ENCODE measurements around the gene DGCR6L. TPM values are rescaled to one million over a fixed set of nuclear protein-coding genes. Genes with fewer than 3 reads are reported as not detected.
"Not testable (repeated sequence)": the region's sequence is repeated elsewhere in the genome, so short reads cannot be mapped to it uniquely, and the experiment has no call there.

Gene DGCR6L
- total RNA-seq, 6 donors from 2014 or later = 36.7 to 62.2 (median 41.9) TPM

GRCh38 chr22:20291604-20292063 lies 28.2 kb downstream of the DGCR6L start:
- 58 to 61% methylated on average over 10 to 11 of the region's 11 CpGs for WGBS, 2 donors
- Histone ChIP-seq H3K4me1 (no peaks in the 10 kb centered on the region), H3K27me3 (no peaks in the 10 kb centered on the region), H3K27ac (no peak overlapping the region), H3K36me3 (no peaks in the 10 kb centered on the region), H3K9me3 (no peaks in the 10 kb centered on the region), H3K4me3 (no peak overlapping the region)
- DNase-seq (no peak), ATAC-seq (ENCODE audit: low FRiP score in 2 of 2) (no peak)
- TF ChIP-seq POLR2A (IDR thresholded peaks at IDR 0.05) = no peak
- no peak for TF ChIP-seq EP300 (IDR thresholded peaks at IDR 0.05)
- no peak for TF ChIP-seq CTCF (IDR thresholded peaks at IDR 0.05)
- TF ChIP-seq POLR2AphosphoS5 (IDR thresholded peaks at IDR 0.05) = no peak

GRCh38 chr22:20291249-20291586 lies 28.6 kb downstream of the DGCR6L start:
- TF ChIP-seq EP300 (IDR thresholded peaks at IDR 0.05) = no peak
- TF ChIP-seq POLR2AphosphoS5 (IDR thresholded peaks at IDR 0.05) = no peak
- no peak for TF ChIP-seq CTCF (IDR thresholded peaks at IDR 0.05)
- H3K36me3 ChIP-seq = no peaks in the 10 kb centered on the region
- WGBS, 2 donors = 59 to 67% methylated on average over 4 to 5 of the region's 5 CpGs
- no peaks in the 10 kb centered on the region for H3K27me3 ChIP-seq
- H3K27ac ChIP-seq = no peak overlapping the region
- ATAC-seq (ENCODE audit: low FRiP score in 2 of 2) (no peak), DNase-seq (no peak)
- no peaks in the 10 kb centered on the region for H3K9me3 ChIP-seq
- H3K4me1 ChIP-seq = no peaks in the 10 kb centered on the region
- H3K4me3 ChIP-seq = no peak overlapping the region

GRCh38 chr22:20290578-20291248 lies 29.1 kb downstream of the DGCR6L start:
- Histone ChIP-seq H3K9me3 (no peaks in the 10 kb centered on the region), H3K4me3 (no peak overlapping the region), H3K27me3 (no peaks in the 10 kb centered on the region), H3K27ac (no peak overlapping the region), H3K36me3 (no peaks in the 10 kb centered on the region), H3K4me1 (no peaks in the 10 kb centered on the region)
- DNase-seq (peak in 1 of 2 donors; percentile 60), ATAC-seq (ENCODE audit: low FRiP score in 2 of 2) (no peak)
- TF ChIP-seq POLR2AphosphoS5 (IDR thresholded peaks at IDR 0.05) (no peak), CTCF (IDR thresholded peaks at IDR 0.05) (no peak), EP300 (IDR thresholded peaks at IDR 0.05) (no peak), POLR2A (IDR thresholded peaks at IDR 0.05) (no peak)
- WGBS, 2 donors = 80 to 81% methylated on average over 4 to 13 of the region's 13 CpGs

- Histone ChIP-seq H3K27me3 (no peaks in the 10 kb centered on the region), H3K4me3 (no peak overlapping the region), H3K4me1 (no peaks in the 10 kb centered on the region), H3K9me3 (no peaks in the 10 kb centered on the region), H3K27ac (no peak overlapping the region), H3K36me3 (no peaks in the 10 kb centered on the region)
- 60 to 82% methylated on average over 1 to 10 of the region's 10 CpGs for WGBS, 2 donors
- DNase-seq (peak in 1 of 2 donors; percentile 68), ATAC-seq (ENCODE audit: low FRiP score in 2 of 2) (no peak)
- no peak for TF ChIP-seq EP300 (IDR thresholded peaks at IDR 0.05)
- TF ChIP-seq POLR2AphosphoS5 (IDR thresholded peaks at IDR 0.05) = no peak
- TF ChIP-seq CTCF (IDR thresholded peaks at IDR 0.05) = no peak
- TF ChIP-seq POLR2A (IDR thresholded peaks at IDR 0.05) = no peak
Measured at GRCh38 chr22:20290045-20290392, 29.8 kb downstream of the DGCR6L start.

- H3K4me1 ChIP-seq; H3K9me3 ChIP-seq; H3K27ac ChIP-seq; H3K4me3 ChIP-seq; ATAC-seq (ENCODE audit: low FRiP score in 2 of 2); H3K27me3 ChIP-seq; H3K36me3 ChIP-seq: not testable (repeated sequence)
- peak in 1 of 2 donors; percentile 52 for DNase-seq
- WGBS, 2 donors = 75 to 83% methylated on average over 8 to 21 of the region's 23 CpGs
Measured at GRCh38 chr22:20289182-20290044, 30.4 kb downstream of the DGCR6L start.

GRCh38 chr22:20286784-20287423 lies 33.0 kb downstream of the DGCR6L start:
- 53 to 74% methylated on average over 6 to 14 of the region's 20 CpGs for WGBS, 2 donors
- H3K4me3 ChIP-seq; H3K9me3 ChIP-seq; H3K4me1 ChIP-seq; ATAC-seq (ENCODE audit: low FRiP score in 2 of 2); H3K27ac ChIP-seq; H3K27me3 ChIP-seq; H3K36me3 ChIP-seq: not testable (repeated sequence)
- DNase-seq = peak in 1 of 2 donors; percentile 45

GRCh38 chr22:20286312-20286660 lies 33.6 kb downstream of the DGCR6L start:
- not testable (repeated sequence) for H3K27me3 ChIP-seq; H3K4me1 ChIP-seq; H3K4me3 ChIP-seq; H3K9me3 ChIP-seq; H3K27ac ChIP-seq; H3K36me3 ChIP-seq; ATAC-seq (ENCODE audit: low FRiP score in 2 of 2)
- 39 to 42% methylated on average over 5 to 8 of the region's 8 CpGs for WGBS, 2 donors
- DNase-seq = peak in 1 of 2 donors; percentile 47

All from upper lobe of left lung (tissue), 6 donors.